ENCODE data around the gene DAB1. TPM values are rescaled to one million over a fixed set of nuclear protein-coding genes. Genes with fewer than 3 reads are reported as not detected.

Gene DAB1
- total RNA-seq, 1 donor, result not detected

GRCh38 chr1:57175506-57175905 is 248.4 kb downstream of the DAB1 start:
- no peak for DNase-seq (ENCODE audit: insufficient read length, low spot score, missing footprints)
- TF ChIP-seq CTCF (IDR thresholded peaks at IDR 0.05; ENCODE audit: extremely low read depth, low read depth, low read length), result no peak
- H3K36me3 ChIP-seq (ENCODE audit: insufficient read depth, low read length), result no peaks in the 10 kb centered on the region
- H3K27me3 ChIP-seq (ENCODE audit: insufficient read depth, low read length), result no peaks in the 10 kb centered on the region
- no peaks in the 10 kb centered on the region for H3K4me1 ChIP-seq (ENCODE audit: insufficient read depth, low read length)
- no peaks in the 10 kb centered on the region for H3K79me2 ChIP-seq (ENCODE audit: insufficient read depth, low read length)
- H3K4me3 ChIP-seq (ENCODE audit: insufficient read depth, low read length), result no peak overlapping the region
- H3K9me3 ChIP-seq (ENCODE audit: low read depth, low read length), result no peaks in the 10 kb centered on the region
- H4K20me1 ChIP-seq (ENCODE audit: insufficient read depth, low read length), result no peaks in the 10 kb centered on the region
- no peak overlapping the region for H3K4me2 ChIP-seq (ENCODE audit: insufficient read depth, low read length)
- H2AFZ ChIP-seq (ENCODE audit: low read length), result no peak overlapping the region
- no peak overlapping the region for H3K27ac ChIP-seq (ENCODE audit: low read depth, low read length)

- no peak for TF ChIP-seq CTCF (IDR thresholded peaks at IDR 0.05; ENCODE audit: extremely low read depth, low read depth, low read length)
- H3K27ac ChIP-seq (ENCODE audit: low read depth, low read length), result no peak overlapping the region
- no peaks in the 10 kb centered on the region for H3K27me3 ChIP-seq (ENCODE audit: insufficient read depth, low read length)
- H3K4me1 ChIP-seq (ENCODE audit: insufficient read depth, low read length), result no peaks in the 10 kb centered on the region
- no peaks in the 10 kb centered on the region for H3K9me3 ChIP-seq (ENCODE audit: low read depth, low read length)
- H2AFZ ChIP-seq (ENCODE audit: low read length), result no peak overlapping the region
- H3K4me3 ChIP-seq (ENCODE audit: insufficient read depth, low read length), result no peak overlapping the region
- H3K36me3 ChIP-seq (ENCODE audit: insufficient read depth, low read length), result no peaks in the 10 kb centered on the region
- no peak overlapping the region for H3K4me2 ChIP-seq (ENCODE audit: insufficient read depth, low read length)
- H4K20me1 ChIP-seq (ENCODE audit: insufficient read depth, low read length), result no peaks in the 10 kb centered on the region
- no peaks in the 10 kb centered on the region for H3K79me2 ChIP-seq (ENCODE audit: insufficient read depth, low read length)
- DNase-seq (ENCODE audit: insufficient read length, low spot score, missing footprints), result no peak
Measured at GRCh38 chr1:57172040-57172439, 251.8 kb downstream of the DAB1 start.

GRCh38 chr1:57167997-57168396 is 255.9 kb downstream of the DAB1 start:
- TF ChIP-seq CTCF (IDR thresholded peaks at IDR 0.05; ENCODE audit: extremely low read depth, low read depth, low read length), result no peak
- H3K27ac ChIP-seq (ENCODE audit: low read depth, low read length), result no peak overlapping the region
- no peaks in the 10 kb centered on the region for H3K27me3 ChIP-seq (ENCODE audit: insufficient read depth, low read length)
- no peaks in the 10 kb centered on the region for H3K9me3 ChIP-seq (ENCODE audit: low read depth, low read length)
- no peak overlapping the region for H3K4me2 ChIP-seq (ENCODE audit: insufficient read depth, low read length)
- no peaks in the 10 kb centered on the region for H3K4me1 ChIP-seq (ENCODE audit: insufficient read depth, low read length)
- DNase-seq (ENCODE audit: insufficient read length, low spot score, missing footprints), result no peak
- no peaks in the 10 kb centered on the region for H3K79me2 ChIP-seq (ENCODE audit: insufficient read depth, low read length)
- no peak overlapping the region for H2AFZ ChIP-seq (ENCODE audit: low read length)
- no peaks in the 10 kb centered on the region for H4K20me1 ChIP-seq (ENCODE audit: insufficient read depth, low read length)
- no peak overlapping the region for H3K4me3 ChIP-seq (ENCODE audit: insufficient read depth, low read length)
- H3K36me3 ChIP-seq (ENCODE audit: insufficient read depth, low read length), result no peaks in the 10 kb centered on the region

GRCh38 chr1:57165546-57165945 is 258.3 kb downstream of the DAB1 start:
- Histone ChIP-seq H3K9me3 (ENCODE audit: low read depth, low read length) (no peaks in the 10 kb centered on the region), H3K79me2 (ENCODE audit: insufficient read depth, low read length) (no peaks in the 10 kb centered on the region), H3K4me1 (ENCODE audit: insufficient read depth, low read length) (no peaks in the 10 kb centered on the region), H4K20me1 (ENCODE audit: insufficient read depth, low read length) (no peaks in the 10 kb centered on the region), H2AFZ (ENCODE audit: low read length) (no peak overlapping the region), H3K4me3 (ENCODE audit: insufficient read depth, low read length) (no peak overlapping the region), H3K4me2 (ENCODE audit: insufficient read depth, low read length) (no peak overlapping the region), H3K27me3 (ENCODE audit: insufficient read depth, low read length) (no peaks in the 10 kb centered on the region), H3K27ac (ENCODE audit: low read depth, low read length) (no peak overlapping the region), H3K36me3 (ENCODE audit: insufficient read depth, low read length) (no peaks in the 10 kb centered on the region)
- DNase-seq (ENCODE audit: insufficient read length, low spot score, missing footprints), result no peak
- TF ChIP-seq CTCF (IDR thresholded peaks at IDR 0.05; ENCODE audit: extremely low read depth, low read depth, low read length), result no peak

Measured in osteoblast (primary cell).